Activated naive CD4-positive, alpha-beta T cell treated with anti-CD3 and anti-CD28 coated beads, Interleukin-2, amount 50 U/mL, for 72 hours (primary cell): ENCODE results near the gene HMG20B. TPM values are rescaled to one million over a fixed set of nuclear protein-coding genes. Genes with fewer than 3 reads are reported as not detected.
A peak's percentile ranks its signal among the peaks of the same experiment; 100 is the strongest.
"Not testable (repeated sequence)": the region's sequence is repeated elsewhere in the genome, so short reads cannot be mapped to it uniquely, and the experiment has no call there.

Experiments
- ATAC-seq, 2 donors: fragments of 150-1000 bp; cut with Tn5 transposase; 2 replicates each; pipeline ENCODE4 v1.10.0; 2021; ENCODE audit warnings: mild to moderate bottlenecking in 2 of 2, moderate library complexity in 2 of 2
- DNase-seq, 2 donors: peaks; one replicate each; pipeline ENCODE4 v3.0.0; 2021 to 2022; ENCODE audit warnings: low spot score in 2 of 2
- H3K27ac Mint-ChIP-seq, 2 donors: one replicate each; pipeline ENCODE4 v1.8.0; 2022; ENCODE audit warnings: mild to moderate bottlenecking in 2 of 2, mixed read lengths in 2 of 2
- H3K36me3 Mint-ChIP-seq, 2 donors: one replicate each; pipeline ENCODE4 v1.8.0; 2022; ENCODE audit warnings: mixed read lengths in 2 of 2
- H3K9me3 Mint-ChIP-seq, 2 donors: one replicate each; pipeline ENCODE4 v1.8.0; 2022; ENCODE audit warnings: mixed read lengths in 2 of 2
- total RNA-seq, 2 donors: library from RNA; stranded (reverse); gene quantifications; one replicate each; pipeline ENCODE4 v1.2.3, GENCODE V29; 2022

HMG20B gene
- 10 to 100 TPM; 66.2 to 86.9 TPM for total RNA-seq

GRCh38 chr19:3572855-3573161 lies at the start of gene HMG20B:
HMG20B (plus strand) TSS chr19:3572944; CDS start chr19:3573310, 366 bp downstream.
- DNase-seq = no peak
- Mint-ChIP-seq H3K36me3 (peaks cover 0 to 10% of the 10 kb centered on the region in 2 donors), H3K27ac (peak within 1 kb of the TSS; percentile 66 to 74)

GRCh38 chr19:3523361-3524077 lies 49.2 kb upstream of the HMG20B start:
- ATAC-seq (no peak), DNase-seq (no peak)
- Mint-ChIP-seq H3K36me3 (no peaks in the 10 kb centered on the region), H3K9me3 (no peaks in the 10 kb centered on the region), H3K27ac (no peak overlapping the region)

More at GRCh38 chr19:3572855-3573161, at the start of gene HMG20B:
- no peaks in the 10 kb centered on the region for H3K9me3 Mint-ChIP-seq
- no peak for ATAC-seq

- H3K36me3 Mint-ChIP-seq = no peaks in the 10 kb centered on the region
- H3K27ac Mint-ChIP-seq = no peak overlapping the region
Observed at GRCh38 chr19:3524078-3524842, 48.5 kb upstream of the HMG20B start.

GRCh38 chr19:3524904-3525451 lies 47.8 kb upstream of the HMG20B start:
- no peaks in the 10 kb centered on the region for H3K9me3 Mint-ChIP-seq
- no peaks in the 10 kb centered on the region for H3K36me3 Mint-ChIP-seq
- no peak overlapping the region for H3K27ac Mint-ChIP-seq
- no peak for DNase-seq
- ATAC-seq = no peak

More at GRCh38 chr19:3524078-3524842, 48.5 kb upstream of the HMG20B start:
- DNase-seq = no peak
- no peaks in the 10 kb centered on the region for H3K9me3 Mint-ChIP-seq
- ATAC-seq = no peak

- H3K36me3 Mint-ChIP-seq = no peaks in the 10 kb centered on the region
- no peak for DNase-seq
- H3K27ac Mint-ChIP-seq = no peak overlapping the region
- ATAC-seq = no peak
- H3K9me3 Mint-ChIP-seq = no peaks in the 10 kb centered on the region
Observed at GRCh38 chr19:3526507-3527237, 46.1 kb upstream of the HMG20B start.

GRCh38 chr19:3527238-3527910 lies 45.4 kb upstream of the HMG20B start:
- Mint-ChIP-seq H3K36me3 (no peaks in the 10 kb centered on the region), H3K27ac (no peak overlapping the region)

GRCh38 chr19:3528080-3528479 lies 44.7 kb upstream of the HMG20B start:
- H3K36me3 Mint-ChIP-seq = no peaks in the 10 kb centered on the region
- ATAC-seq = no peak
- H3K27ac Mint-ChIP-seq = no peak overlapping the region
- H3K9me3 Mint-ChIP-seq = no peaks in the 10 kb centered on the region
- no peak for DNase-seq

More at GRCh38 chr19:3527238-3527910, 45.4 kb upstream of the HMG20B start:
- DNase-seq (no peak), ATAC-seq (no peak)
- H3K9me3 Mint-ChIP-seq = no peaks in the 10 kb centered on the region

GRCh38 chr19:3528539-3529211 lies 44.1 kb upstream of the HMG20B start:
- ATAC-seq (no peak), DNase-seq (no peak)
- no peaks in the 10 kb centered on the region for H3K9me3 Mint-ChIP-seq
- H3K27ac Mint-ChIP-seq = no peak overlapping the region
- H3K36me3 Mint-ChIP-seq = no peaks in the 10 kb centered on the region

- not testable (repeated sequence) for H3K9me3 Mint-ChIP-seq, ATAC-seq, H3K27ac Mint-ChIP-seq
Observed at GRCh38 chr19:3529299-3529698, 43.4 kb upstream of the HMG20B start.

GRCh38 chr19:3530389-3530788 lies 42.4 kb upstream of the HMG20B start:
- H3K27ac Mint-ChIP-seq = no peak overlapping the region
- peaks cover 0 to 9% of the 10 kb centered on the region in 2 donors for H3K36me3 Mint-ChIP-seq
- DNase-seq (no peak), ATAC-seq (no peak)
- no peaks in the 10 kb centered on the region for H3K9me3 Mint-ChIP-seq

More at GRCh38 chr19:3529299-3529698, 43.4 kb upstream of the HMG20B start:
- H3K36me3 Mint-ChIP-seq, DNase-seq: not testable (repeated sequence)

- peaks cover 0 to 9% of the 10 kb centered on the region in 2 donors for H3K36me3 Mint-ChIP-seq
- ATAC-seq (no peak), DNase-seq (no peak)
- H3K27ac Mint-ChIP-seq = no peak overlapping the region
- H3K9me3 Mint-ChIP-seq = no peaks in the 10 kb centered on the region
Observed at GRCh38 chr19:3531716-3532115, 41.0 kb upstream of the HMG20B start.

GRCh38 chr19:3532154-3532786 lies 40.5 kb upstream of the HMG20B start:
- peaks cover 0 to 9% of the 10 kb centered on the region in 2 donors for H3K36me3 Mint-ChIP-seq
- ATAC-seq (peak in 1 of 2 donors; percentile 10), DNase-seq (no peak)
- peak overlapping the region in 1 of 2 donors; percentile 50 for H3K27ac Mint-ChIP-seq
- no peaks in the 10 kb centered on the region for H3K9me3 Mint-ChIP-seq

- DNase-seq = no peak
- Mint-ChIP-seq H3K9me3 (no peaks in the 10 kb centered on the region), H3K27ac (no peak overlapping the region), H3K36me3 (peaks cover 0 to 9% of the 10 kb centered on the region in 2 donors)
- ATAC-seq = no peak
Observed at GRCh38 chr19:3533033-3533432, 39.7 kb upstream of the HMG20B start.

GRCh38 chr19:3533563-3534216 lies 39.1 kb upstream of the HMG20B start:
- ATAC-seq (no peak), DNase-seq (no peak)
- no peak overlapping the region for H3K27ac Mint-ChIP-seq
- H3K9me3 Mint-ChIP-seq = no peaks in the 10 kb centered on the region
- peaks cover 0 to 9% of the 10 kb centered on the region in 2 donors for H3K36me3 Mint-ChIP-seq
